GM12874 (cell line): Measurements from ENCODE around the gene DNASE1.

ENCODE experiments used
- TF ChIP-seq, protein P1 (sequence below): IDR thresholded peaks from 2 replicates; pipeline ENCODE4 v1.5.1; 2011; ENCODE audit warnings: low read depth, mild to moderate bottlenecking, control low read depth, low read length, moderate library complexity; ENCODE audit not compliant: insufficient read depth

DNASE1 gene

DNA sequence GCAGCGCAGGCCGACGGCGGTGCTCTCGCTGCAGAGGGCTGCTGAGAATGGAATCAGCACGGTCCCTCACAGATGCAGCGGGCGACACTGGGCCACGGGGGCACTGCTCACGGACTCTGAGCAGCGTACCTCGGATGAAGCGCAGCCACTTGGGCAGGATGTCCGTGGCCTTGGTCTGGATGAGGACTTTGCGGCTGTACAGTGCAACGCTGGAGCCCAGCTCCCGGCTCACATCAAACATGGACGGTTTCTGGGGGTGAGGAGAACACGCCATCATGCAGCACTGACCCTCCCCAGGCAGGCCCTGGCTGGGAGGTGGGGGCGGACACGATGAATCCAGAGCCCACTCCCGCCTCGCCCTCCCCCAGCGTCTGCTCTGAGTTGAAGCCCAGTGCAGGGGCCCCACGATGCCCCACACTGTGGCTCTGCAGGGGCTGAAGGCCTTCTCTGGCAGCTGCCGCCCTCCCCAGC lies 18.1 kb downstream of the DNASE1 start:
- TF ChIP-seq, protein P1, sequence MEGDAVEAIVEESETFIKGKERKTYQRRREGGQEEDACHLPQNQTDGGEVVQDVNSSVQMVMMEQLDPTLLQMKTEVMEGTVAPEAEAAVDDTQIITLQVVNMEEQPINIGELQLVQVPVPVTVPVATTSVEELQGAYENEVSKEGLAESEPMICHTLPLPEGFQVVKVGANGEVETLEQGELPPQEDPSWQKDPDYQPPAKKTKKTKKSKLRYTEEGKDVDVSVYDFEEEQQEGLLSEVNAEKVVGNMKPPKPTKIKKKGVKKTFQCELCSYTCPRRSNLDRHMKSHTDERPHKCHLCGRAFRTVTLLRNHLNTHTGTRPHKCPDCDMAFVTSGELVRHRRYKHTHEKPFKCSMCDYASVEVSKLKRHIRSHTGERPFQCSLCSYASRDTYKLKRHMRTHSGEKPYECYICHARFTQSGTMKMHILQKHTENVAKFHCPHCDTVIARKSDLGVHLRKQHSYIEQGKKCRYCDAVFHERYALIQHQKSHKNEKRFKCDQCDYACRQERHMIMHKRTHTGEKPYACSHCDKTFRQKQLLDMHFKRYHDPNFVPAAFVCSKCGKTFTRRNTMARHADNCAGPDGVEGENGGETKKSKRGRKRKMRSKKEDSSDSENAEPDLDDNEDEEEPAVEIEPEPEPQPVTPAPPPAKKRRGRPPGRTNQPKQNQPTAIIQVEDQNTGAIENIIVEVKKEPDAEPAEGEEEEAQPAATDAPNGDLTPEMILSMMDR, result no peak

DNA sequence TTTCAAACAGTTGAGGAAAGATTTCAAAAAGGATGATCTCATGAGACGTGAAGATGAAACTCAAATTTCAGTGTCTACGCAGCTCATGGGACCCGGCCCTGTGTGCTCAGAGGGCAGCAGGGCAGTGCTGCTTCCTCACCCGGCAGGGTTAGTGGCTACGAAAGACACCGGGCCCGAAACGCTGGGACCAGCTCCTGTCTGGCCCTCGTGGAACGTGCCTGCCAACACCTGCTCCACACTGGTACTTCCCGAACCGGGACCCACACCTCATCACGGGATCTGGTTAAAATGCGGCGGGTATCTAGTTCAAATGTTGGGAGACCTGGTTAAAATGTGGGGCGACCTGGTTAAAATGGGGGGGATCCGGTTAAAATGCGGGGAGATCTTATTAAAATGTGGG lies 18.7 kb downstream of the DNASE1 start:
- TF ChIP-seq, protein P1, result no peak

DNA sequence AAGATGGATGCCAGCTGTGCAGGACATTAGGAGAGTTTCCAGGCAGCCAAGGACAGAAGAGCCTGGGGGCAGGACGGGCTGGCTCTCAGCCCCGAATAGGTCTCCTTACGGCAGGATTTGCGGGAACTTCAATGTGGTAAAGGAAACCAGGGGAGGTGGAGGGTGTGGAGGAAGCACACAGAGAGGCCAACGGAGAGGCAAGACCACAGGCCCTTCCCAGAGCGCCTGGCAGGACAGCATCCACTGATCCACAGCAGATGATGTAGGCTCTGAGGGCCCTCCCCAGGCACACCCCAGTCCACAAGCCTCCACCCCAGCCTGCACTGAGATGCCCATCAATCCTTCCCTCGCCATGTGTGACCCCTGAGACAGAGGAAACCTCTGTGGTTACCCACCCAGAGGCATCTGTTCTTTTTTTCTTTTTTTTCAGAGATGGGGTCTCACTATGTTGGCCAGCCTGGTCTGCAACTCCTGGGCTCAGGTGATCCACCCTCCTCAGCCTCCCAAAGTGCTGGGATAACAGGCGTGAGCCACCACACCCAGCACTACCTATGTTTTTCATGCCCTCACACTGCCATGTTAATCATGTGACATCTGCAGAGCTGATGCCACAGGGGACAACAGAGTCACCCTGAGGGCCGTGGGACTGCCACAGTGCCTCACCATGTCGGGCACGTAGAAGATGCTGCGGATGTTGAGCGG lies 19.3 kb downstream of the DNASE1 start:
- TF ChIP-seq, protein P1, result no peak

DNA sequence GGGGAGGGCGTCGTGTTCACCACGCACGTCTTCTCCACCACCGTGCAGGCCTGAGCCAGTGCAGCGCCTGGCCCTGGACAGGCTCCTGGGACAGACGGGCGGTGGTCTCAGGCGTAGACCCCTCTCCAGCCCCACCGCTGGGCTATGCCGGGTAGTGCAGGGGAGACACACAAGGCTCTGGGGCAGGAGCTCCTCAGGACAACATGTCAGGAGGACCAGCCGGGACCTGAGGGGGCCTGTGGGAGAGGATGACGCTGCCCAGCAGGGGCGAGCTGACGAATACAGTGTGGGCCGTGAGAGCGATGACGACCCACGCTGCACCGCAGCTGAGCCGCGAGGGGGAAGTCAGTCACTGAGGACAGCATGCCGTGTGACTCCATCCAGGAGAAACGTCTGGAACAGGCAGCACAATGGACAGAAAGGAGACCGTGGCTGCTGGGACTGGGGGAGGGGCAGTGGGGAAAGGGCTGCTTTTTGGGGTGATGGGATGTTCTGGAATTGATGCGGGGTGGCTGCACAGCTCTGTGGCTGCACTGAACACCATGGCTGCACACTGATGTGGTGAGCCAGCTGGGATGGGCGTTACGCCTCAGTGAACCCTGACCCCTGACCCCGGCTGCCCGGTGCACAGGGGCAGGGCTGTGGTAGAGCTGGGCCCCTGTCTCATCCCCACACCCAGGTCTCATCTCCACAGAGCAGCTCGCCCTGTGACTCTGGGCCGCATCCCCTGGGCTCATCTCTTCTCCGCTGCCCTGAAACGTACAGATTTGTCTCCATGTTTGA lies 20.2 kb downstream of the DNASE1 start:
- TF ChIP-seq, protein P1, result no peak

DNA sequence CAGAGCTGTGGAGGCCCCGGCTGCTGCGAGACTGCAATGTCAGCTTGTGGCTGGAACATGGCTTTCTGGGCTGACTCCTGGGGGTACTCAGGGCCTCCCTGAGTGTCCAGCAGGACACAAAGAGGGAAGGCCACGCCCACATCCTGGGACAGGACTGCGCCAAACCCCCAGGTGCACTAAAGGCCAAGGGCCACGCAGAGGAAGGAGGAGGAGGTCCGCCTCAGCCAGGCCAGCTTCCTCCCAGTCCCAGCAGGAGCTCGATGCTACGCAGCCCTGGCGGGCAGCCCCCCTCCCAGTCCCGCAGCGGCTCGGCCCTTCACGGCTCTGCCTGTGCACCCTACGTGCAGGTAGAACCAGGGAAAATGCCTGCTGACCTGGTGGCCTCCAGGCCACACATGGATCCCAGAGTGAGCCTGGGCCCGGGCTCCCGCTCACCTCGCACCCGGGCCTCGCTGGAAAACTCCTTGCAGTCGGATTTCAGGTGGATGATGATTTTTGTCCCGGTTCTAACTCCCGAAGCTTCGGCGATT lies 21.2 kb downstream of the DNASE1 start:
- TF ChIP-seq, protein P1, result no peak

DNA sequence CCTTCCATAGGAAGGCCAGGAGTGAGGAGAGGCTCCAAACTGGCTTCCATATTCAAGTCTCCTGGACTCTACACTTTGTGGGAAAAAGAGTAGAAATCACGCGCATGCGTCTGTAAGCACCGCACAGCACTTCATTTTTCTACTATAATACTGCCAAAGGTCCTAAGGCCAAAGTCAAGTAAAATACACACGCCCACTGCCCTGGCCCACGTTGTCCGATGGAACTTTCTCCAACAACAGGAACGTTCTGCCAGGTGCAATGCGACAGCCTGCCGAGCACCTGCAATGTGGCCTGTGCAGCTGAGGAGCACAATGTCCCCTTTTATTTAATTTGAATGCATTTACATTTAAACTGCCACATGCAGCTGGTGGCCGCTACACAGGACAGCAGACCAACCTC lies 23.5 kb downstream of the DNASE1 start:
- TF ChIP-seq, protein P1, result no peak

DNA sequence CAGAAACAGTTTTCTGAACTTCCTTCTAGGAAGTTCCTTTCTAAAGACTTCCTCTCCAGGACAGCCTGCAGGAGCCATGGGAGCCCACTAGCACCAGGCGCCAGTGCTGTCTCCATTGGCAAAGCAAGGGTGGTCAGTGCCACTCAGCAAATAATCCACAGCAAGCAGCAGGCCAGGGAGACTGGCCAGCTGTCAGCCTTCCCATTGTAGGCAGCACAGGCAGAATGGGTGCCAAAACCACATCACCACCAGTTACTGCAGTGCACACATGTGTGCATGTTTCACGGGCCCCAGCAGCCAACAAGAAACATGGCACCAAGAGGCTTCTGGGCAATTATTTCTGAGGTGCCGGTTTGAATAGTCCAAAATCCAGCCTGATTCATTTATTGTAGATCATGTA lies 26.7 kb downstream of the DNASE1 start:
- TF ChIP-seq, protein P1, result no peak
